Measurements from ENCODE around the gene STXBP2. TPM values are rescaled to one million over a fixed set of nuclear protein-coding genes. Genes with fewer than 3 reads are reported as not detected.

STXBP2 gene
- polyA plus RNA-seq, 1 experiment = 5.0 TPM

DNA sequence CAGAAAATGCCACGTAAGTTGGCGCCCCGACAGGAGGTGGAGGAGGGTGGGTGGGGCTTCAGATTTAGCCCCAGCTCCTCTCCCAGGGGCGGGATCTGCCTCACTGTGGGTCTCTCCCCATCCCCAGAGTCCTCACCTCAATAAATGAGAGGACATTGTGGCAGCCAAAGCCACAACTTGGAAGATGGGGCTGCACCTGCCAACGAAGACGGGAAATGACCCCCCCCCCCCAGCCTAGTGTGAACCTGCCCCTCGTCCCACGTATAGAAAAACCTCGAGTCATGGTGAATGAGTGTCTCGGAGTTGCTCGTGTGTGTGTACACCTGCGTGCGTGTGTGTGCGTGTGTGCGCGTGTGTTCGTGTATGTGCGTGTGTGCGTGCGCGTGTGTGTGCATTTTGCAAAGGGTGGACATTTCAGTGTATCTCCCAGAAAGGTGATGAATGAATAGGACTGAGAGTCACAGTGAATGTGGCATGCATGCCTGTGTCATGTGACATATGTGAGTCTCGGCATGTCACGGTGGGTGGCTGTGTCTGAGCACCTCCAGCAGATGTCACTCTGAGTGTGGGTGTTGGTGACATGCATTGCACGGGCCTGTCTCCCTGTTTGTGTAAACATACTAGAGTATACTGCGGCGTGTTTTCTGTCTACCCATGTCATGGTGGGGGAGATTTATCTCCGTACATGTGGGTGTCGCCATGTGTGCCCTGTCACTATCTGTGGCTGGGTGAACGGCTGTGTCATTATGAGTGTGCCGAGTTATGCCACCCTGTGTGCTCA lies 42.3 kb downstream of the STXBP2 start:
- TF ChIP-seq, protein P1, sequence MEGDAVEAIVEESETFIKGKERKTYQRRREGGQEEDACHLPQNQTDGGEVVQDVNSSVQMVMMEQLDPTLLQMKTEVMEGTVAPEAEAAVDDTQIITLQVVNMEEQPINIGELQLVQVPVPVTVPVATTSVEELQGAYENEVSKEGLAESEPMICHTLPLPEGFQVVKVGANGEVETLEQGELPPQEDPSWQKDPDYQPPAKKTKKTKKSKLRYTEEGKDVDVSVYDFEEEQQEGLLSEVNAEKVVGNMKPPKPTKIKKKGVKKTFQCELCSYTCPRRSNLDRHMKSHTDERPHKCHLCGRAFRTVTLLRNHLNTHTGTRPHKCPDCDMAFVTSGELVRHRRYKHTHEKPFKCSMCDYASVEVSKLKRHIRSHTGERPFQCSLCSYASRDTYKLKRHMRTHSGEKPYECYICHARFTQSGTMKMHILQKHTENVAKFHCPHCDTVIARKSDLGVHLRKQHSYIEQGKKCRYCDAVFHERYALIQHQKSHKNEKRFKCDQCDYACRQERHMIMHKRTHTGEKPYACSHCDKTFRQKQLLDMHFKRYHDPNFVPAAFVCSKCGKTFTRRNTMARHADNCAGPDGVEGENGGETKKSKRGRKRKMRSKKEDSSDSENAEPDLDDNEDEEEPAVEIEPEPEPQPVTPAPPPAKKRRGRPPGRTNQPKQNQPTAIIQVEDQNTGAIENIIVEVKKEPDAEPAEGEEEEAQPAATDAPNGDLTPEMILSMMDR (IDR thresholded peaks at IDR 0.05; ENCODE audit: low read depth, low read length) = no peak
- Histone ChIP-seq H3K4me3 (ENCODE audit: low read depth, low read length) (no peak overlapping the region), H3K27me3 (ENCODE audit: control insufficient read depth, insufficient read depth, low read length) (peaks cover 3% of the 10 kb centered on the region), H3K27ac (ENCODE audit: low read depth, low read length) (no peak overlapping the region), H3K9me3 (ENCODE audit: control insufficient read depth, insufficient read depth, low read length) (peaks cover 2% of the 10 kb centered on the region; the same call in 1 of the 2 replicates)
- ChIA-PET POLR2A (no interaction called here), CTCF (interaction anchor here (2.1 to 4.8 kb wide), 3 partner anchors 27 to 325 kb away, joined by 5 to 18 read pairs (median 16); no protein-coding TSS in a partner anchor)
- no peak for DNase-seq (ENCODE audit: low read depth, low spot score)

DNA sequence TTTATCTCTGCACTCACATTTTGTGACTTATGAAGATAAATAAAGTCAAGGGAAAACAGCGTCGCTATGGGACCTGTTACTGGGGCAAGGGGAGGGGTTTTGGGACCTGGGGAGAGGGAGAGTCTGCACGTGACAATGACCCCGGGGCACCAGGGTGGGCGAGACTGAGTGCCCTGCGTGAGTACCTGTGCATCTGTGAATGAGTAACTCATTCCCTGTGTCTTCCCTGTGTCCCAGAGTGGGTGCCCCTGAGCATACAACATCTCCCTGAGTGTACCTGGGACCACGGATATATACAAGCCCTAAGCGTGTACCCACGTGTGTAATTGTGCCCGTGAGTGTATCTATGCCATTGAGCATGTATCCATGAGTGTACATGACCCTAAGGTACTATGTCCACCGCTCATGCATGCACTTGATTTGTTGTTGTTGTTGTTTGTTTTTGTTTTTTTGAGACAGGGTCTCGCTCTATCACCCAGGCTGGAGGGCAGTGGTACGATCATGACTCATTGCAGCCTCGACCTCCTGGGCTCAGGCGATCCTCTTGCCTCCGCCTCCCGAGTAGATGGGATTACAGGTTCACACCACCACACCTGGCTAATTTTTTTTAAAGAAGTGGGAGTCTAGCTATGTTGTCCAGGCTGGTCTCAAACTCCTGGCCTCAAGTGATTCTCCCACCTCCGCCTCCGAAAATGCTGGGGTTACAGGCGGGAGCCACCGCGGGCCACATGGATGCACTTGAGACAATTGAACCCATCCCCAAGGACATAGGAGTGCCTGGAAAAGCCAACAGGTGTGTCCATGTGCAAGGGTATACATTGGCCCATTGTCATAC lies 43.1 kb downstream of the STXBP2 start:
- peaks cover 3% of the 10 kb centered on the region for H3K27me3 ChIP-seq (ENCODE audit: control insufficient read depth, insufficient read depth, low read length)
- TF ChIP-seq, protein P1 (IDR thresholded peaks at IDR 0.05; ENCODE audit: low read depth, low read length) = no peak
- CTCF ChIA-PET = interaction anchor here (0.6 to 2.2 kb wide), 13 partner anchors 8 to 951 kb away, joined by 3 to 80 read pairs (median 6); partner anchors contain the start of genes PET100, RETN and XAB2
- no peaks in the 10 kb centered on the region; the same call in 1 of the 2 replicates for H3K9me3 ChIP-seq (ENCODE audit: control insufficient read depth, insufficient read depth, low read length)
- DNase-seq (ENCODE audit: low read depth, low spot score) = no peak
- POLR2A ChIA-PET = interaction anchor here (0.8 to 0.9 kb wide), 2 partner anchors 30 to 51 kb away, joined by 3 to 11 read pairs; partner anchors contain the start of genes PET100 and XAB2
- H3K4me3 ChIP-seq (ENCODE audit: low read depth, low read length) = peak overlapping the region; percentile 53
- H3K27ac ChIP-seq (ENCODE audit: low read depth, low read length) = no peak overlapping the region

DNA sequence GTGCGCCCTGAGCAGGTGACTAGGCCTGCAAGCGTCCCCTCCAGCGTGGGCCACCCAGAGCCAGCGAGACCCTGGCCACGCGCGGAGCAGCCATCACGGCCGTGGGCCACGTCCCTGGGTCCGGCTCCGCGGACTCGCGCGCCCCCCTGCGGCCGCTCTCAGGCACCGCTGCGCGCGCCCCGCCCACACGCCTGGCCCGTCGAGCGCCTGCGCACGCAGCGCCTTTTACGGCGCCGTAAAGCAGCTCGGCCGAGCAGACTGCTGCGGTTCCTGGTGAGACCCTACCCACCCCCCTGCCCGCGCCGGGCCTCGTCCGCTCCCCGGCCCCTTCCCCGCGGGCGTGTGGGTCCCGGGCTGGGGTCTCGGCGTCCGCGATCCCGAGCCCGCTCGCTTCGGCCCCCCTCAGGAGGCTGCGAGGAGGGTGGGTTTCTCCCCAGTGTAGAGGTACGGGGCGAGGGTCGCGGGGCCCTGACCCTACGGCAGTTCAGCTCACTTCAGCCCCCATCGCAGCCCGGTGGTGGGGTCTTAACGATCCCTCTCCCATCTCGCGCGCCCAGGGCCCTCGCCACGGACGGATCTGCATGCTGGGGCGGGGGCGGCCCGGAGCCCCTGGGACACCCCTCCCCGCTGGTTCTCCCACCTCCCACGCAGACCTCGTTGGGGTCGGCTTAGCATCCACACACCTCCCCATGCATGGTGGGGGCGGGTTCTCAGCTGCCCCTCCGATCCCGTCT lies 43.9 kb downstream of the STXBP2 start, which contains the start of gene TRAPPC5:
TRAPPC5 (plus strand) TSS at position 228 of the 734 bp plus-strand sequence. CDS start 1,421 bp downstream, outside the sequence.
- ChIA-PET CTCF (interaction anchor here (0.5 to 2.2 kb wide), 43 partner anchors 9 to 581 kb away, joined by 3 to 80 read pairs (median 4); partner anchors contain the start of genes FCER2, INSR, PET100 and RETN), POLR2A (interaction anchor here (0.5 to 1.0 kb wide), 6 partner anchors 28 to 144 kb away, joined by 3 to 11 read pairs (median 4); partner anchors contain the start of genes PET100 and XAB2)
- peak within 1 kb of the TSS; percentile 39 for H3K27ac ChIP-seq (ENCODE audit: low read depth, low read length)
- H3K9me3 ChIP-seq (ENCODE audit: control insufficient read depth, insufficient read depth, low read length) = no peaks in the 10 kb centered on the region; the same call in 1 of the 2 replicates
- TF ChIP-seq, protein P1 (IDR thresholded peaks at IDR 0.05; ENCODE audit: low read depth, low read length) = peak; percentile 64
- peak within 1 kb of the TSS; percentile 92 for H3K4me3 ChIP-seq (ENCODE audit: low read depth, low read length)
- DNase-seq (ENCODE audit: low read depth, low spot score) = peak; percentile 39
- peaks cover 3% of the 10 kb centered on the region for H3K27me3 ChIP-seq (ENCODE audit: control insufficient read depth, insufficient read depth, low read length)

DNA sequence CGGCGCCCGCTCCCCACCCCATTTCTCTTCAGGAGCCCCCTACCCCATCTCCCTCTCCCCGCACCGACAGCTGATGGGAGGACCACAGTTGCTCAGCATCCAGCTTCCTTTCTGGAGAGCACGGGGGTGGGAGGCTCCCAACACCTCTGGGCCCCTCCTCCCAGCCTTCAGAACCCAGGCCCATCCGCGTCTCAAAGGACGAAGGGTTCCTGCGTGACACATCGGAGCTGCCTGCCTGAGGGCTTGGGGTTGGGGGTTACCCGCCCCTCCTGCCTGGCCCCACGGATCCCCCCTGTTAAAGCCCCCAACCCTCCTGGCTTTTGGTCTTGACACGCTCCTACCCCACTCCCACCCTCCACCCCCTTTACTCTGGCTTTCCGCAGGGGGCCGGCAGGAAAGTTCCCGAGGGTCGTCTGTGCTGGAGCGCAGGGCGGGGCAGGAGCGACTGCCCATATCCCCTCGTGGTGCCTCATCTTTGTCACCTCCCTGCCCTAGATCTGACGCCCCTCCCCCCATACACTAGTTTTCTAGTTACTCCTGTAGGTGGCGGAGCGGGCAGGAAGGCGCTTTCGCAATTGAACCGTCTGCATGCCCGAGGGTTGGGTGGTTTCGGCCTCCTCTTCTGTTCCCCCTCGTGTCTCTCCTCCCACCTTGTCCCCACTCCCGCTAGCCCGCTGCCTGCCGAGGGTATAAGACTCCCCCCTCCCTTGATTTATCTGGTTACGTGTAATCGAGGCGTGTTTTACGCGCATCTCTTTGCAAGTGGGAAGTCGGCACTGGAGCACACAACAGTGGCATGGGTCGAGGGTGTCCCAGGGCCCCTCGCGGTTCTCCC lies 44.6 kb downstream of the STXBP2 start:
- H3K27me3 ChIP-seq (ENCODE audit: control insufficient read depth, insufficient read depth, low read length) = peaks cover 3% of the 10 kb centered on the region
- POLR2A ChIA-PET = interaction anchor here (0.5 to 1.0 kb wide), 6 partner anchors 29 to 143 kb away, joined by 3 to 11 read pairs (median 4); partner anchors contain the start of genes PET100 and XAB2
- TF ChIP-seq, protein P1 (IDR thresholded peaks at IDR 0.05; ENCODE audit: low read depth, low read length) = peak; percentile 68
- H3K27ac ChIP-seq (ENCODE audit: low read depth, low read length) = peak overlapping the region; percentile 39
- H3K9me3 ChIP-seq (ENCODE audit: control insufficient read depth, insufficient read depth, low read length) = no peaks in the 10 kb centered on the region; the same call in 1 of the 2 replicates
- DNase-seq (ENCODE audit: low read depth, low spot score) = peak; percentile 21
- CTCF ChIA-PET = interaction anchor here (0.5 to 2.2 kb wide), 42 partner anchors 8 to 582 kb away, joined by 3 to 80 read pairs (median 4); partner anchors contain the start of genes FCER2, INSR, PET100 and RETN
- peak overlapping the region; percentile 92 for H3K4me3 ChIP-seq (ENCODE audit: low read depth, low read length)
